GM12892 (cell line): ENCODE measurements around the gene FAM3C.
"Not testable (repeated sequence)": the region's sequence is repeated elsewhere in the genome, so short reads cannot be mapped to it uniquely, and the experiment has no call there.

Experiments used
- DNase-seq: peaks from one replicate; pipeline ENCODE4 v3.0.0; 2011; ENCODE audit not compliant: insufficient read length
- FAIRE-seq: peaks from 2 replicates; lab custom pipeline; 2011; peaks lifted over from hg19 to GRCh38; lab: Jason Lieb, UNC
- POLR2A ChIP-seq: IDR thresholded peaks from 2 replicates; pipeline ENCODE4 v1.6.1; 2011; ENCODE audit warnings: low read depth, low read length, control low read depth
- POLR2AphosphoS5 ChIP-seq: IDR thresholded peaks from 2 replicates; pipeline ENCODE4 v1.6.1; 2011; ENCODE audit warnings: low read depth, low read length, control low read depth
- TAF1 ChIP-seq: IDR thresholded peaks from 2 replicates; pipeline ENCODE4 v1.6.1; 2011; ENCODE audit warnings: low read depth, mild to moderate bottlenecking, control low read depth, low read length, borderline replicate concordance

Gene FAM3C

GRCh38 chr7:121334875-121335648, 61.0 kb downstream of the FAM3C start:
- DNase-seq = no peak
- peak; percentile 21 for FAIRE-seq
- TF ChIP-seq POLR2AphosphoS5 (no peak), TAF1 (no peak), POLR2A (no peak)

GRCh38 chr7:121334376-121334775, 61.7 kb downstream of the FAM3C start:
- no peak for FAIRE-seq
- TF ChIP-seq POLR2AphosphoS5 (no peak), TAF1 (no peak), POLR2A (no peak)

GRCh38 chr7:121331574-121331973, 64.5 kb downstream of the FAM3C start:
- DNase-seq (no peak), FAIRE-seq (no peak)
- TF ChIP-seq POLR2AphosphoS5 = no peak
- TF ChIP-seq POLR2A = no peak
- TF ChIP-seq TAF1 = no peak

More at GRCh38 chr7:121334376-121334775, 61.7 kb downstream of the FAM3C start:
- DNase-seq = no peak

- FAIRE-seq (no peak), DNase-seq (no peak)
- TF ChIP-seq POLR2AphosphoS5 = no peak
- no peak for TF ChIP-seq POLR2A
- no peak for TF ChIP-seq TAF1
These were observed 65.1 kb downstream of the FAM3C start for GRCh38 chr7:121331048-121331447.

GRCh38 chr7:121330053-121330833, 65.9 kb downstream of the FAM3C start:
- FAIRE-seq (no peak), DNase-seq (no peak)
- TF ChIP-seq TAF1 (no peak), POLR2AphosphoS5 (no peak), POLR2A (no peak)

GRCh38 chr7:121329191-121330052, 66.7 kb downstream of the FAM3C start:
- TF ChIP-seq POLR2A (no peak), TAF1 (no peak), POLR2AphosphoS5 (no peak)
- no peak for DNase-seq
- no peak for FAIRE-seq

GRCh38 chr7:121328508-121329190, 67.5 kb downstream of the FAM3C start, which contains the start of gene WNT16:
TSS of gene WNT16 (plus strand) at chr7:121329000. CDS start at chr7:121329293, 293 bp downstream.
- TF ChIP-seq POLR2A (no peak), TAF1 (no peak), POLR2AphosphoS5 (no peak)
- FAIRE-seq (no peak), DNase-seq (no peak)

GRCh38 chr7:121327671-121328070, 68.4 kb downstream of the FAM3C start:
- no peak for TF ChIP-seq POLR2AphosphoS5
- no peak for TF ChIP-seq TAF1
- TF ChIP-seq POLR2A = no peak
- DNase-seq = no peak
- no peak for FAIRE-seq

GRCh38 chr7:121323515-121324302, 72.4 kb downstream of the FAM3C start:
- TF ChIP-seq POLR2A (no peak), POLR2AphosphoS5 (no peak), TAF1 (no peak)
- DNase-seq (no peak), FAIRE-seq (no peak)

GRCh38 chr7:121322460-121322859, 73.6 kb downstream of the FAM3C start:
- TF ChIP-seq POLR2A (no peak), POLR2AphosphoS5 (no peak), TAF1 (no peak)
- DNase-seq = no peak
- FAIRE-seq = no peak

- FAIRE-seq = not testable (repeated sequence)
These were observed 80.9 kb downstream of the FAM3C start for GRCh38 chr7:121315170-121315569.

More at GRCh38 chr7:121315170-121315569, 80.9 kb downstream of the FAM3C start:
- DNase-seq = not testable (repeated sequence)
